K562 (cell line): ENCODE results near the gene OSBP2. TPM values are rescaled to one million over a fixed set of nuclear protein-coding genes. Genes with fewer than 3 reads are reported as not detected.

Experiments used
- RAD21 ChIP-seq, 2 experiments: fragments of 250-450 bp in 1 of 2; fragments of 450-650 bp in 1 of 2; sonication (Bioruptor Pico) in 1 of 2; formaldehyde crosslinking in 1 of 2; IDR thresholded peaks in 1 of 2; conservative IDR thresholded peaks in 1 of 2; 2 replicates each; pipeline versions ENCODE4 v1.4.0 to v1.8.0; 2020 to 2022; ENCODE audit warnings: mild to moderate bottlenecking in 2 of 2, moderate library complexity in 1 of 2
- REST ChIP-seq, 2 experiments: fragments of 450-650 bp; formaldehyde crosslinking in 1 of 2; IDR thresholded peaks; 2 replicates each; pipeline versions ENCODE4 v1.4.0 to v1.6.1; 2014 to 2020; ENCODE audit warnings: mild to moderate bottlenecking in 2 of 2, borderline replicate concordance in 1 of 2, low read depth in 1 of 2
- polyA plus RNA-seq, 8 experiments: library from polyadenylated mRNA; depleted of rRNA in 4 of 8; stranded (reverse) in 5 of 8; unstranded in 3 of 8; fragments of >200 nt; fragmentation: Nextera tagmentation in 2 of 8; fragmentation: Illumina TruSeq in 1 of 8; extraction: Ambion mirVana in 2 of 8; extraction: Trizol in 1 of 8; gene quantifications; 2 replicates each; pipeline versions ENCODE4 v1.2.1 to v1.2.3, GENCODE V29; 2011 to 2014; ENCODE audit warnings: inconsistent platforms in 1 of 8, missing spikeins in 1 of 8
- total RNA-seq, 7 experiments: library from RNA; depleted of rRNA in 6 of 7; stranded (reverse); fragments of >200 nt in 6 of 7; fragmentation: Illumina TruSeq in 2 of 7; extraction: Trizol in 2 of 7; gene quantifications; 2 replicates each; pipeline versions ENCODE4 v1.2.1 to v1.2.3, GENCODE V29; 2011 to 2021; ENCODE audit warnings: low replicate concordance in 1 of 7
- TF ChIP-seq, protein P1 (sequence below): fragments of 450-650 bp; formaldehyde crosslinking; IDR thresholded peaks from 2 replicates; pipeline ENCODE4 v1.4.0; 2020; ENCODE audit warnings: mild to moderate bottlenecking, moderate library complexity

Gene OSBP2
- total and polyA plus RNA-seq, 9 of the 15 experiments (the other 6 are each of a cell fraction or from before 2014, with no cell fraction given): 0.52 to 29.5 (median 21.6) TPM

DNA sequence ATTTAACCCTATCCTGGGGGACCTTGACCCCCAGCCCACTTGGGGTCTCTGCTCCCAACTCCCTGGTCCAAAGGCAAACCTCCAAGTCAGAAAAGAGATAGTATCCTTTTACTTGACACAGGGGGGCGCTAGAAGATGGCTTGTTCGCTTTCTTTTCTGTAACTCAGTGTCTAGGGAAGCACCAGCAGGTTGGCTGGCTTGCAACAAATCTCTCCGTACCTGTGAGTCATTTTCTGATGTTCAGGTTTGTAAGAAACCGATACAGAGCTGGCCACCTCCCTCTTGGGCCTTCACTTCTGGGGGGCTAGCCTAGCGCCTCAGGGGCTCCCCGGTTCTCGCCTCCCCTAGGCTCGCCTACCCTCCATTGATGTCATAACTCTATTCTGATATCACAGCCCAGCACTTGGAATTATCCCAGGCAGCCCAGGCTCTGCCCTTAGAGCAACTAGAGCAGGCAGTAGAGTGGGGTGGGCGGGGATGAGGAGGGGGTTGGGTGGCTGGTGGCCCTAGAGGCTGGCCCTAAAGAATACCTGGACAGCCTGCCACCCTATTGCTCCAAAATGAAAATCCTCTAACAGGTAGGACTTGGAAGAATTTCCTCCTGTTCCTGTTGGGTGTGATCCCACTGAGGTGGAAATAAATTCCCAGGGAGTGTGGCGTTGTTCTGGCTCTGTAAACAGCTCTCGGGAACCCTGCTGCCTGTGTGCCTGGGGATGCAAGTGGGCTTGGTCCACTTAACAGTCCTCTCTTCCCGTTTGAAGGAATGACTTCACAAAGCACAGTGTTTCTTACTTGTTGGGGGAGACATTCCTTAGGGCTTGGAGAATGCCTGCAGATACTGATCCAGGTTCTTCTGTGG lies 69.4 kb downstream of the OSBP2 start (continued):
- peak; percentile 76 for TF ChIP-seq REST (IDR thresholded peaks at IDR 0.05; ENCODE audit: borderline replicate concordance)
- TF ChIP-seq REST (CRISPR knock-in tag; IDR thresholded peaks at IDR 0.05; ENCODE audit: low read depth): no peak
- TF ChIP-seq RAD21 (CRISPR knock-in tag; conservative IDR thresholded peaks at IDR 0.05 in 1 of 2, IDR thresholded peaks at IDR 0.05 in 1 of 2): peak; percentile 67 to 82
- TF ChIP-seq, protein P1, sequence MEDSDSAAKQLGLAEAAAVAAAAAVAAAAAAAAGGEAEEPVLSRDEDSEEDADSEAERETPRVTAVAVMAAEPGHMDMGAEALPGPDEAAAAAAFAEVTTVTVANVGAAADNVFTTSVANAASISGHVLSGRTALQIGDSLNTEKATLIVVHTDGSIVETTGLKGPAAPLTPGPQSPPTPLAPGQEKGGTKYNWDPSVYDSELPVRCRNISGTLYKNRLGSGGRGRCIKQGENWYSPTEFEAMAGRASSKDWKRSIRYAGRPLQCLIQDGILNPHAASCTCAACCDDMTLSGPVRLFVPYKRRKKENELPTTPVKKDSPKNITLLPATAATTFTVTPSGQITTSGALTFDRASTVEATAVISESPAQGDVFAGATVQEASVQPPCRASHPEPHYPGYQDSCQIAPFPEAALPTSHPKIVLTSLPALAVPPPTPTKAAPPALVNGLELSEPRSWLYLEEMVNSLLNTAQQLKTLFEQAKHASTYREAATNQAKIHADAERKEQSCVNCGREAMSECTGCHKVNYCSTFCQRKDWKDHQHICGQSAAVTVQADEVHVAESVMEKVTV (CRISPR knock-in tag): peak; percentile 40; the same call in 1 of the 2 replicates
